Loucy (cell line): ENCODE data around the gene PCSK4.
A peak's percentile ranks its signal among the peaks of the same experiment; 100 is the strongest.

Experiments used
- EZH2phosphoT487 ChIP-seq: fragments of 200-600 bp; IDR thresholded peaks from 2 replicates; pipeline ENCODE4 v1.6.1; 2018; ENCODE audit warnings: antibody characterized with exemption, mild to moderate bottlenecking, moderate library complexity, borderline replicate concordance
- TF ChIP-seq, protein P1 (sequence below): fragments of 200-600 bp; sonication (generic); conservative IDR thresholded peaks from 2 replicates; pipeline ENCODE4 v1.5.1; 2014; ENCODE audit warnings: mild to moderate bottlenecking, antibody characterized with exemption, low read length

- TF ChIP-seq, protein P1, sequence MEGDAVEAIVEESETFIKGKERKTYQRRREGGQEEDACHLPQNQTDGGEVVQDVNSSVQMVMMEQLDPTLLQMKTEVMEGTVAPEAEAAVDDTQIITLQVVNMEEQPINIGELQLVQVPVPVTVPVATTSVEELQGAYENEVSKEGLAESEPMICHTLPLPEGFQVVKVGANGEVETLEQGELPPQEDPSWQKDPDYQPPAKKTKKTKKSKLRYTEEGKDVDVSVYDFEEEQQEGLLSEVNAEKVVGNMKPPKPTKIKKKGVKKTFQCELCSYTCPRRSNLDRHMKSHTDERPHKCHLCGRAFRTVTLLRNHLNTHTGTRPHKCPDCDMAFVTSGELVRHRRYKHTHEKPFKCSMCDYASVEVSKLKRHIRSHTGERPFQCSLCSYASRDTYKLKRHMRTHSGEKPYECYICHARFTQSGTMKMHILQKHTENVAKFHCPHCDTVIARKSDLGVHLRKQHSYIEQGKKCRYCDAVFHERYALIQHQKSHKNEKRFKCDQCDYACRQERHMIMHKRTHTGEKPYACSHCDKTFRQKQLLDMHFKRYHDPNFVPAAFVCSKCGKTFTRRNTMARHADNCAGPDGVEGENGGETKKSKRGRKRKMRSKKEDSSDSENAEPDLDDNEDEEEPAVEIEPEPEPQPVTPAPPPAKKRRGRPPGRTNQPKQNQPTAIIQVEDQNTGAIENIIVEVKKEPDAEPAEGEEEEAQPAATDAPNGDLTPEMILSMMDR, result peak; percentile 73
- TF ChIP-seq EZH2phosphoT487, result no peak
These were observed 13.2 kb upstream of the PCSK4 start for GRCh38 chr19:1503089-1503924.
